ENCODE results near the gene VPS37C. TPM values are rescaled to one million over a fixed set of nuclear protein-coding genes. Genes with fewer than 3 reads are reported as not detected.

VPS37C gene
- total and polyA plus RNA-seq, 9 of the 15 experiments (the other 6 are each of a cell fraction or from before 2014, with no cell fraction given): 0.62 to 29.8 (median 11.5) TPM

GRCh38 chr11:61163714-61164605 is 2.7 kb upstream of the VPS37C start (continued):
- TF ChIP-seq TBL1XR1 (IDR thresholded peaks at IDR 0.05; ENCODE audit: low read length in 2 of 2) (peak; percentile 57 to 68; a peak in 2 of 4 replicates), CREB1 (IDR thresholded peaks at IDR 0.05) (peak; percentile 68; the same call in 1 of the 2 replicates), CREB1 (CRISPR knock-in tag; IDR thresholded peaks at IDR 0.05) (no peak), PHB2 (IDR thresholded peaks at IDR 0.05; ENCODE audit: low read depth) (peak; percentile 76; the same call in 1 of the 2 replicates), NRF1 (conservative IDR thresholded peaks at IDR 0.05 in 1 of 2, IDR thresholded peaks at IDR 0.05 in 1 of 2) (no peak), LEF1 (IDR thresholded peaks at IDR 0.05) (peak; percentile 58), CREM (IDR thresholded peaks at IDR 0.05; ENCODE audit: low read depth) (peak; percentile 82), SMARCE1 (IDR thresholded peaks at IDR 0.05) (peak; percentile 91), HLTF (IDR thresholded peaks at IDR 0.05) (peak; percentile 94), CEBPB (tag; IDR thresholded peaks at IDR 0.05) (peak; percentile 50; the same call in 1 of the 2 replicates), ZBTB40 (IDR thresholded peaks at IDR 0.05) (peak; percentile 64), ZBTB40 (CRISPR knock-in tag; IDR thresholded peaks at IDR 0.05) (no peak), EP300 (IDR thresholded peaks at IDR 0.05; ENCODE audit: low read length) (peak; percentile 93), CBFA2T3 (IDR thresholded peaks at IDR 0.05) (peak; percentile 95), ZNF449 (CRISPR knock-in tag; IDR thresholded peaks at IDR 0.05) (no peak), SREBF2 (CRISPR knock-in tag; IDR thresholded peaks at IDR 0.05) (no peak), ZNF79 (CRISPR knock-in tag; IDR thresholded peaks at IDR 0.05; ENCODE audit: low read depth) (no peak), CHD2 (IDR thresholded peaks at IDR 0.05; ENCODE audit: low read depth, low read length) (no peak), BCOR (IDR thresholded peaks at IDR 0.05) (peak; percentile 86), POLR2AphosphoS5 (IDR thresholded peaks at IDR 0.05; ENCODE audit: control insufficient read depth, insufficient read depth, low read depth, low read length) (peak; percentile 93)
